ENCODE measurements around the gene FDX1. TPM values are rescaled to one million over a fixed set of nuclear protein-coding genes. Genes with fewer than 3 reads are reported as not detected.

FDX1 gene
- total RNA-seq, 1 experiment from 2014 or later: 9.1 TPM

DNA sequence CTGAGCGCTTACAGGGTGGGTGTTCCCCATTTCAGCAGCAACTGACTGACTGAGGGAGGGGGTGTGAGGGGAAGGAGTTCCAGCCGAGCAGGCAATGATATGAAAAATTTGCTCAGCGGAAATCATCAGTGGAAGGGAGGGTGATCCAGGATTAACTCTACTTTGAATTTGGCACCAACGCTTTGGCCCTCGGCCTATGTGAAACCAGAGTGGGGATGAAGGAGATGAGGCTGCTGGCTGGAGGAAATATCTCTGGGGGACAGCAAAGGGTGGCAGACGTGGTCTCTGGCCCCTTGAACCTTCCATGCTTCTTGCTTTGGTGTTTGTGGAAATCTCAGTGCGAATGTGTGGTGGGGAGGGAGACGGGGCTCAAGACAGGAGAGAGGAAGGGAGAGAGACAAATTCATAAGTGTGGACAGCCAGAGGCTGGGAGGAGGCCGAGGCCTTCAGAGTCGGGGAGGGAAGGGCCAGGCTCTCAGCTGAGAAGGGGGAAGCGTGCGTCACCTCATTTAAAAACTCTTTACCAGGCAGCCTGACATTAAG lies 83.6 kb downstream of the FDX1 start:
- H3K4me3 Mint-ChIP-seq (ENCODE audit: low read depth, unreplicated experiment): no peak overlapping the region
- TF ChIP-seq, protein P1, sequence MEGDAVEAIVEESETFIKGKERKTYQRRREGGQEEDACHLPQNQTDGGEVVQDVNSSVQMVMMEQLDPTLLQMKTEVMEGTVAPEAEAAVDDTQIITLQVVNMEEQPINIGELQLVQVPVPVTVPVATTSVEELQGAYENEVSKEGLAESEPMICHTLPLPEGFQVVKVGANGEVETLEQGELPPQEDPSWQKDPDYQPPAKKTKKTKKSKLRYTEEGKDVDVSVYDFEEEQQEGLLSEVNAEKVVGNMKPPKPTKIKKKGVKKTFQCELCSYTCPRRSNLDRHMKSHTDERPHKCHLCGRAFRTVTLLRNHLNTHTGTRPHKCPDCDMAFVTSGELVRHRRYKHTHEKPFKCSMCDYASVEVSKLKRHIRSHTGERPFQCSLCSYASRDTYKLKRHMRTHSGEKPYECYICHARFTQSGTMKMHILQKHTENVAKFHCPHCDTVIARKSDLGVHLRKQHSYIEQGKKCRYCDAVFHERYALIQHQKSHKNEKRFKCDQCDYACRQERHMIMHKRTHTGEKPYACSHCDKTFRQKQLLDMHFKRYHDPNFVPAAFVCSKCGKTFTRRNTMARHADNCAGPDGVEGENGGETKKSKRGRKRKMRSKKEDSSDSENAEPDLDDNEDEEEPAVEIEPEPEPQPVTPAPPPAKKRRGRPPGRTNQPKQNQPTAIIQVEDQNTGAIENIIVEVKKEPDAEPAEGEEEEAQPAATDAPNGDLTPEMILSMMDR (IDR thresholded peaks at IDR 0.05; ENCODE audit: unreplicated experiment): no peak
- CTCF ChIA-PET: no interaction called here
- peaks cover 30% of the 10 kb centered on the region for H3K27me3 Mint-ChIP-seq (ENCODE audit: unreplicated experiment)
- no peak for DNase-seq
- no peaks in the 10 kb centered on the region for H3K4me1 Mint-ChIP-seq (ENCODE audit: low read depth, unreplicated experiment)
- H3K36me3 Mint-ChIP-seq (ENCODE audit: insufficient read depth, unreplicated experiment): no peaks in the 10 kb centered on the region
- no TSS peak for BruUV-seq (replicated peaks)
- no peak overlapping the region for H3K27ac Mint-ChIP-seq (ENCODE audit: unreplicated experiment)
- no peaks in the 10 kb centered on the region for H3K9me3 Mint-ChIP-seq (ENCODE audit: low read depth, unreplicated experiment)
- intact Hi-C loops (cut with micrococcal nuclease; ENCODE audit: unreplicated experiment): no loop called here

DNA sequence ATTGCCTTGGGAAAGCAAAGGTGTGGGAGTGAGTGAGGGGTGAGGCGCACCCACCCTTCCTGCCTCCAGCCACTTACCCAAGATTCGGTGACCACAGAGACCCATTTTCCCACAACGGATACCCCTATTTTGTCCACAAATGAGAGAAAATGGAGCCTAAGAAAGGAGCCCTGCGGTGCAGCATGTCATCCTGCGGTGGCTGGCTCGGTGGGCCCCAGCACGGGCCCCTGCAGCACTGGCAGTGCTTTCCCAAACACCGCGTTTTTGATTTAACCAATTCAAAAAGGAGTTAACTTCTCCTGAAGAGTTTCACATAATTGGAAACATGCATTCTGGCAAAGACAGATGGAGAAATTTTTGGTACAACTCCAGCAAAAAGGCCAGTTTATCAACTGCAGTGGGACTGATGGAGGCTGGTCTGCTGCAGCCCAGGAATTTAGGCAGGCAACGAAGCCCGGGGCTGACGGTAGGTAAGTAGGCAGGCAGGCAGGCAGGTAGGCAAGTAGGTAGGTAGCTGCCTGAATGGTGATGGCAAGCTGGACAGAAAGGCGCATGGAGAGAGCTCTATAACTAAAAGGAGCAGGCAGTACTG lies 84.2 kb downstream of the FDX1 start:
- H3K27ac Mint-ChIP-seq (ENCODE audit: unreplicated experiment): no peak overlapping the region
- no peak overlapping the region for H3K4me3 Mint-ChIP-seq (ENCODE audit: low read depth, unreplicated experiment)
- peaks cover 27% of the 10 kb centered on the region for H3K27me3 Mint-ChIP-seq (ENCODE audit: unreplicated experiment)
- intact Hi-C loops (cut with micrococcal nuclease; ENCODE audit: unreplicated experiment): no loop called here
- no peaks in the 10 kb centered on the region for H3K4me1 Mint-ChIP-seq (ENCODE audit: low read depth, unreplicated experiment)
- no peaks in the 10 kb centered on the region for H3K9me3 Mint-ChIP-seq (ENCODE audit: low read depth, unreplicated experiment)
- BruUV-seq (replicated peaks): no TSS peak
- CTCF ChIA-PET: interaction anchor here (0.6 kb wide), 1 partner anchor 136 kb away, joined by 4 read pairs; no protein-coding TSS in a partner anchor
- H3K36me3 Mint-ChIP-seq (ENCODE audit: insufficient read depth, unreplicated experiment): no peaks in the 10 kb centered on the region
- DNase-seq: no peak
- TF ChIP-seq, protein P1 (IDR thresholded peaks at IDR 0.05; ENCODE audit: unreplicated experiment): no peak

Other genes starting within 250 kb of the FDX1 start
- 71.8 and 76.8 TPM in 2 replicates for gene RDX, start 133.3 kb upstream of the FDX1 start, total RNA-seq (2022)